ENCODE results near the gene SCUBE1. TPM values are rescaled to one million over a fixed set of nuclear protein-coding genes. Genes with fewer than 3 reads are reported as not detected.

The SCUBE1 gene
- total and polyA plus RNA-seq, 2 experiments from 2014 or later: 0.81 to 3.2 TPM

GRCh38 chr22:43182118-43182517 lies 161.1 kb downstream of the SCUBE1 start (continued):
- TF ChIP-seq REST (IDR thresholded peaks at IDR 0.05; ENCODE audit: unreplicated experiment): no peak
- no peak for TF ChIP-seq NANOG (IDR thresholded peaks at IDR 0.05; ENCODE audit: borderline replicate concordance)
- no peak for TF ChIP-seq JUNB (IDR thresholded peaks at IDR 0.05; ENCODE audit: unreplicated experiment)
- TF ChIP-seq ZNF462 (CRISPR knock-in tag; IDR thresholded peaks at IDR 0.05): no peak
- TF ChIP-seq ETS1 (IDR thresholded peaks at IDR 0.05): no peak
